ENCODE measurements around the gene GNL3L. TPM values are rescaled to one million over a fixed set of nuclear protein-coding genes. Genes with fewer than 3 reads are reported as not detected.
"Not testable (repeated sequence)": the region's sequence is repeated elsewhere in the genome, so short reads cannot be mapped to it uniquely, and the experiment has no call there.

Gene GNL3L, protein sequence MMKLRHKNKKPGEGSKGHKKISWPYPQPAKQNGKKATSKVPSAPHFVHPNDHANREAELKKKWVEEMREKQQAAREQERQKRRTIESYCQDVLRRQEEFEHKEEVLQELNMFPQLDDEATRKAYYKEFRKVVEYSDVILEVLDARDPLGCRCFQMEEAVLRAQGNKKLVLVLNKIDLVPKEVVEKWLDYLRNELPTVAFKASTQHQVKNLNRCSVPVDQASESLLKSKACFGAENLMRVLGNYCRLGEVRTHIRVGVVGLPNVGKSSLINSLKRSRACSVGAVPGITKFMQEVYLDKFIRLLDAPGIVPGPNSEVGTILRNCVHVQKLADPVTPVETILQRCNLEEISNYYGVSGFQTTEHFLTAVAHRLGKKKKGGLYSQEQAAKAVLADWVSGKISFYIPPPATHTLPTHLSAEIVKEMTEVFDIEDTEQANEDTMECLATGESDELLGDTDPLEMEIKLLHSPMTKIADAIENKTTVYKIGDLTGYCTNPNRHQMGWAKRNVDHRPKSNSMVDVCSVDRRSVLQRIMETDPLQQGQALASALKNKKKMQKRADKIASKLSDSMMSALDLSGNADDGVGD
- 55.7 and 58.9 TPM in 2 replicates for total RNA-seq (2014; rRNA removed; shearing (Covaris generic))
- polyA plus RNA-seq (2014; cell fraction: nucleus; rRNA removed): 45.8 and 59.1 TPM in 2 replicates

GRCh38 chrX:54529552-54530356 is at the start of gene GNL3L:
GNL3L (plus strand) TSS chrX:54530219; CDS start chrX:54532567, 2,348 bp downstream.
- peak; percentile 86 for DNase-seq (ENCODE audit: extremely low read depth, low read depth)

GRCh38 chrX:54482839-54483593 is 47.0 kb upstream of the GNL3L start:
- no peak for DNase-seq (ENCODE audit: extremely low read depth, low read depth)

DNA sequence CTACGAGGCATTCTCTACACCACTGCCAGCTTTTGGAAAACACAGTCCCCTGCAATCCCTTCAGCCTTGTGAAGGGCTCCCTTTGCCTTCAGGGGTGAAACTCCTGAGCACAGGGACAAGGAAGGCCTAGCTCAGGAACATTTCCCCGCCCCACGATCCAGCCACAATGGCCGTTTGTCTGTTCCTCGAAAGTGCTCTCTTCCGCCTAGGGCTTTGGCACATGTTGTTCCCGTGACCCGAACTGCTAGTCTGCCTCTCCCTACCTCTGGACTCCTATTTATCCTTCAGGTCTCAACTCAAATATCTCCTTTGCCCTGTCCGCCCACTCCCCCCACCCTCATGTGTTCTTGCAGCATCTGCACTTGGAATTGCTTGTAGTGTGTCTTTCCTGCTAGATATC is 46.1 kb upstream of the GNL3L start:
- DNase-seq (ENCODE audit: extremely low read depth, low read depth): no peak

GRCh38 chrX:54484666-54485065 is 45.4 kb upstream of the GNL3L start:
- DNase-seq (ENCODE audit: extremely low read depth, low read depth): no peak

DNA sequence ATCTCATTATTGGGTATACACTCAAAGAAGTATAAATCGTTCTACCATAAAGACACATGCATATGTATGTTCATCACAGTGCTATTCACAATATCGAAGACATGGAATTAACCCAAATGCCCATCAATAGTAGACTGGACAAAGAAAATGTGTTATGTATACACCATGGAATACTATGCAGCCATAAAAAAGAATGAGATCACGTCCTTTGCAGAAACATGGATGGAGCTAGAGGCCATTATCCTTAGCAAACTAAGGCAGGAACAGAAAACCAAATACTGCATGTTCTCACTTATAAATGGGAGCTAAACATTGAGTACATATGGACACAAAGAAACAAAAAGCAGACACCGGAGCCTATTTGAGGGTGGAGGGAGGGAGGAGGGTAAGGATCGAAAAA is 40.2 kb upstream of the GNL3L start:
- DNase-seq (ENCODE audit: extremely low read depth, low read depth): not testable (repeated sequence)

DNA sequence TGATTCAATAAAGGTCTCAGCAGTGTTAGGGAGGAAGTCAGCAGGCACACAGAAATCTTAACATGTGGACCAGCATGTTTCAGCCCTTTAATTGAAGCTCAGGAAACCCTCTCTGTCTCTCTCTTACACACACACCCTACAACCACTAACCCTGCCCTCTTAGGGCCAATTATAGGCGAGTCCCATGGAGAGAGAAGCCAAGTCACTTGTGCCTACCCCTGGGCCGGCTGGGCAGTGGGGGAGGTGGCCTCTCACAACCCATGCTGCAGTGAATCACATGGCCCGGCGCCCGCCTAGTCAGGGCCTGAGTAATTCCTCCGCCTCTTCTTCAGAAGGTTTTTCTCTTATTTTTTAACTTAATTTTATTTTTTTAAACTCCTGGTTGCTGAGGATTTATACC is 37.7 kb upstream of the GNL3L start:
- DNase-seq (ENCODE audit: extremely low read depth, low read depth): no peak

DNA sequence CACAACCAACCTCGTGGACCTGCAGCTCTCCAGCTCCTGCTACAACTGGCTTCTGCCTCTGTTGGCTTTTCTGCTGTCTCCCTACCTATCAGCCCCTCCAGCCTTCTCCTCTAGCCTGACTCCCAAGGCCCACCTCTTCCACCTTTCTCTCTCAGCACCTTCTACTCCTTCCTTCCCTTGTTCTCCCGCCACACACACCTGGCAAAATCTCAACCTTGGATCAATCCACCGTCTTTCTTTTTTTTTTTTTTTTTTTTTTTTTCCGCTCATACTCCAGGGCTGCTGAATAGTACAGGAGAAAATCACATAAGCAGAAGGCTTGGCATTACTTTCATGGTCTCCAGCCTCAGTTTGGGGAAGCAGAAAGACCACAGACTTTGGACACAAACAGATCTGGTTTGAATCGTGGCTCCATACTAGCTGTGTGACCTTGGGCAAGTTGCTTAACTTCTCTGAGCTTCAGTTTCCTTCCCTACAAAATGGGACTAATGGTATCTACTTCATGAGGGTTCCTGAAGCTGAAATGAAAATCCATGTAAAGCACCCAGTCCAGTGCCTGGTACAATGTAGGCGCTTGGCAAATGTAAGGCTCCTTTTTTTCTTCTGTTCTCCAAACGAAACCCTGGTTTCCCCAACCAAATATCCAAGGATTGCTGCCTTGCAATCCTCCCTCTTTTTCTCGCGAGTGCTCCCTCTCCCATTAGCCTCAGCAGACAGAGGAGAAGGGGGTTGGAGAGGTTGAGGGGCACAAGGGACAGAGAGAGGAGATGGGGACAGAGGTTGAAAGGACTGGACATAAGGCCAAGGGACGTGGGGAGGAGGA is 35.6 kb upstream of the GNL3L start:
- no peak for DNase-seq (ENCODE audit: extremely low read depth, low read depth)

DNA sequence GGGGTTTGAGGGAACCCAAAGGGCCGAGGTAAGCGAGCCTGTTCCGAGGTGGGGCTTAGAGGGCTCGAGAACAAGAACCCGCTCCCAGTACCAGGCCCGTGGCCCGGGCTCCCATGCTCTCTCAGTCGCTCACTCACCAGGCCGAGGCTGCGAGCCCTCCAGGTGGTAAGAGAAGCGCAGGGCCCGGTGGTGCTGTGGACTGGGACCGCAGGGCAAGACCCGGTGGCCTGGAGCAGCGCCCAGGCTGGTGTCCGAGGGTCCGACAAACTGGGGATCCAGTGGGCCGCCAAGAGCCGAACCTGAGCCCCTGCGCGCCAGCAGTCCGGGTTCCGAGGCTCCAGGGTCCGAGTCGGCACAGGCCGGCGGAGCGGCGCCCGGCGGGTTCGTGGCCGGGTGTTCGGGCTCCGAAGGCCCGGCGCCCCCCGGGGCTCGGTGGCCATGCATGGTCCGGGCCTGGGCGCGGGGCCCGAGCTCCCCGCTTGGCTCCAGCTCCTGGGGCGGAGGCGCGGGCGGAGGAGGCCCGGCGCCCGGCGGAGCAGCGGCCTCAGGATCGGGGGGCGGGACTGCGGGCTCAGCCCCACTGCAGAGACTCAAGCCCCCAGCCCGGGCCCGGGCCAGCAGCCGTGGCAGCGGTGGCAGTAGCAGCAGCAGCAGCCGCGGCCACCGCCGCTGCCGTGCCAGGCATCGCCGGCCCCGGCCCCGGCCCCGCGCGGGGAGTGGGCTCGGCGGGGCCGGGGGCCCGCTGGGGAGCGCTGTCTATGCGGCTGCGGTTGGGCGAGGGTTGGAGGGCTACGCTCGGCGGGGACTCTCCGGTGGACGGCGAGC is 34.8 kb upstream of the GNL3L start:
- no peak for DNase-seq (ENCODE audit: extremely low read depth, low read depth)

DNA sequence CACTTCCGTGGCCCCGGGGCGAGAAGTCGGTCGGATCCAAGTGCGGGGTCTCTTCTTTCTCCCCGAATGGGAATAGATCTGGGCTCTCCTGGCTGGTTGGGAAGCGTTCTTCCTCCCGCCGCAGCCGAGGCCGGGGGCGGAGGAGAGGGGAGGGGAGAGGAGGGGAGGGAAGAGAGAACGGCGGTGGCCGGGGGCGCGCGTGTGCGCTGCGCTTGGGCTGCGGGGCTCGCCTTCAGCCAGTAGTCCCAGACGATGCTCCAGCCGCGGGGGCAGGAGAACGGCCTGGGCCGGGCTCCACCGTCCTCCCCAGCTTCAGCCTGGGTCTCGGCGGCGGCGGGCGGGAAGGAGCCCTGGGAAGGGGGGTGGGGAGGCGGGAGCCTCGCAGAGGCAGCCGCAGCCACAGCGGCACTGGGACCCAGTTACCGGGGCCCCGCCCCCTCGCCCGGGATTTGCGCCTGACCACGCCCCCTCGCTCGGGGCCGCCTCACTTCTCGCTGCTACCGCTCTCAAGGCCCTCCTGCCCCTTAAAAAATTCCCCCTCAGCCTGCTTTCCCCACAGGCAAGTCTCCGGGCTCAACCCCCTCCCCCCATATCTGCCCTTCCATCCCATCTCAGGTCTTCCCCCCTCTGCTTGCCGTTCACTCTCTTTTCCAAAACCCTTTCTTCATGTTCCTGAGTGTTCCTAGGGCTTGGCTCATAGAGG is 34.1 kb upstream of the GNL3L start, which contains the start of gene FGD1:
TSS of gene FGD1 (minus strand) at position 421 of the 703 bp plus-strand sequence. CDS start 802 bp downstream, outside the sequence.
- DNase-seq (ENCODE audit: extremely low read depth, low read depth): peak; percentile 52

DNA sequence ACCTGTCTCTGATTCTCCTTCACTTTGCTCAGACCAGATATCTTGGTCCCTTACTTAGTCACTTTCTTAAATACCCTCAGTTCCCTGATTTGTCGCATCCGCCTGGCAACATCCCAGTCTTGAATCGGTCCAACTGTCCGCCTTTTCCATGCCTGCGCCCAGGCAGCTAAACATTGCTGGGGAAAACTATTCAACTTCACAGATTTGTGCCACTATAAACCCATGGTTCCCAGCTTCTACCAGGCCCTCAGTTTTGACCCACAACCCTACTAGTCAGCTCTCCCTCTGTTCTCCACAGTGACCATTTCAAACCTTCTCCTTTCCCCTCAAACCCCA is 33.5 kb upstream of the GNL3L start:
- DNase-seq (ENCODE audit: extremely low read depth, low read depth): no peak

- DNase-seq (ENCODE audit: extremely low read depth, low read depth): no peak
Observed at GRCh38 chrX:54496936-54497335, 33.1 kb upstream of the GNL3L start.

- no peak for DNase-seq (ENCODE audit: extremely low read depth, low read depth)
Observed at GRCh38 chrX:54509400-54509799, 20.6 kb upstream of the GNL3L start.

- DNase-seq (ENCODE audit: extremely low read depth, low read depth): no peak
Observed at GRCh38 chrX:54529151-54529550, 868 bp upstream of the GNL3L start.

DNA sequence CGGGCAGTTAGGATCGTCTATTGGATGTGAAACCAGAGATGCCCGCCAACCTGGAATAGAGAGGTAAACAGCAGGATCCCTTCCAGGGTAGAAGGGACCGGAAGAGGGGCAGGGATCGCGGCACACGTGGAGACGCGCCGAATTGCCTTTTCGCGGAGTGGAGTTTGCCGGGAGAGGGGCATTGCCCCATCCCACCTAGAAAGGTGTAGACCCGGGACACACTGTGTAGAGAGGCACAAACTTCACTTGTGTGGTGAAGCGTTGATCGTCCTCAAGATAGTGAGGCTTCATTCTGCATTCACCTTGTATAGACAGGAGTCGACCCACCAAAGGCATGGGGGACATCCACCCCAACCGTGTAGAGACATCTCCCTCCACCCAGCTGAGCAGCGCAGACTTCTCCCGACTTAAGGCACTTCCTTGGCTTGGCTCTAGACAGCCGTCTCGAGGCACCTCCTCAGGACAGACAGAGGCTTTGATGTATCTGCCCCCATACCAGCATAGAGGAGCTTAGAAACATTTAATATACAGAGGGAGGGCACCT is 410 bp downstream of the GNL3L start:
- DNase-seq (ENCODE audit: extremely low read depth, low read depth): no peak

DNA sequence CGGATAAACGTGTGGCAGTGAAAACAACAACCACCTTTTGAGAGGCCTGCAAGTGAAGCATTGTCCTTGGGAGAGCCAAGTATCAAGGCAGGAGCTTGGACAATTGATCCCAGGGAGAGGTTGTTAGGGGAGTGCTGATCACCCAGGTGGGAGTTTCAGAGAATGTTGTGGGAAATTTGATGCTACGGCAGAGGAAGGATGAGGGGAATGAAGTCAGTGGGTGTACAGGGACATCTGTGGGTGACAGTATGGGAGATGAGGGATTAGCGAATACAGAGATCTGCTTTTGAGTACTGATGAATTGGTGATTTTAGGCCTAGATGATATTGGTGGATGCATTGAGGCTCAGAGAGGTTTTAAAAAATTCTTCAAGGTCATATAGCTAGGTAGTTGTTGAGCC is 4.3 kb downstream of the GNL3L start:
- no peak for DNase-seq (ENCODE audit: extremely low read depth, low read depth)

DNA sequence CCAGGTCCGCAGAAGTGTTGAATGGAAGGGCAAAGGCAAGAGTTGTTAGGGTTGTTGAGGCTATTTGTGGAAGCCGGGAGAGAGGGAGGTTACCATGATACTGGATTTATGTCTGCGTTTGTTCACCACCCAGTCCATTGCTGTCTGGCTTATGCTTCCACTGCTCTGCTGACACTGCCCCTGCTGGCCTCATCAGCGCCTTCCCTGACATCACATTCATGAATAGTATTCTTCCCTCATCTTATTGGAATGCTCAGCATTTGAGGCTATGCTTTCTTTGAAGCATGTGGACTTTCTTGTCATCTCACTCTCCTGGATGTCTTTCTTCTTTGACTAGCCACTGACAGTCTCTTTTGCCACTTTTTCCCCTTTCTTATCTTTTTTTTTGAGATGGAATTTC is 10.3 kb downstream of the GNL3L start:
- no peak for DNase-seq (ENCODE audit: extremely low read depth, low read depth)

- not testable (repeated sequence) for DNase-seq (ENCODE audit: extremely low read depth, low read depth)
Observed at GRCh38 chrX:54542239-54542638, 12.2 kb downstream of the GNL3L start.

- DNase-seq (ENCODE audit: extremely low read depth, low read depth): no peak
Observed at GRCh38 chrX:54550821-54551220, 20.8 kb downstream of the GNL3L start.

All from NCI-H460 (cell line).